Right lobe of liver (tissue), 6 donors: ENCODE data around the gene ZCCHC4. TPM values are rescaled to one million over a fixed set of nuclear protein-coding genes. Genes with fewer than 3 reads are reported as not detected.

Experiments
- ATAC-seq, 4 donors: fragments of 200-7000 bp; cut with Tn5 transposase; one replicate each; pipeline ENCODE4 v1.9.1; 2020; ENCODE audit warnings: mild to moderate bottlenecking in 4 of 4, moderate library complexity in 4 of 4
- DNase-seq, 3 donors: peaks; one replicate each; pipeline ENCODE4 v3.0.0-alpha.2; 2020
- H3K27ac ChIP-seq, 3 donors: fragments of 200-600 bp; one replicate each; pipeline ENCODE4 v1.8.0; 2022
- H3K27me3 ChIP-seq, 2 donors: fragments of 200-600 bp; one replicate each; pipeline ENCODE4 v1.8.0; 2022
- H3K36me3 ChIP-seq, 4 donors: fragments of 200-600 bp; sonication (generic) in 1 of 4; one replicate each; pipeline versions ENCODE4 v1.5.1 to v1.8.0; 2017 to 2022; ENCODE audit warnings: control low read depth in 1 of 4
- H3K4me1 ChIP-seq, 4 donors: fragments of 200-600 bp; sonication (generic) in 1 of 4; one replicate each; pipeline versions ENCODE4 v1.5.1 to v1.8.0; 2017 to 2022; ENCODE audit warnings: control low read depth in 1 of 4
- H3K4me3 ChIP-seq, 3 donors: fragments of 200-600 bp; one replicate each; pipeline ENCODE4 v1.8.0; 2022
- H3K9me3 ChIP-seq, 4 donors: fragments of 200-600 bp; sonication (generic) in 1 of 4; one replicate each; pipeline versions ENCODE4 v1.5.1 to v1.8.0; 2017 to 2022; ENCODE audit warnings: control low read depth in 1 of 4
- POLR2A ChIP-seq: fragments of 450-650 bp; IDR thresholded peaks from one replicate; pipeline ENCODE4 v1.6.1; 2017; ENCODE audit warnings: antibody characterized with exemption, mild to moderate bottlenecking
- WGBS: methylation state at CpG from one replicate; pipeline ENCODE4 v1.1.6; 2018; ENCODE audit warnings: low coverage, low lambda C conversion rate; ENCODE audit not compliant: insufficient coverage; ENCODE audit errors: missing lambda C conversion rate; 5-methylcytosine and 5-hydroxymethylcytosine counted together
- intact Hi-C, 2 donors: fragments of 100-400 bp; cut with DNase I; formaldehyde crosslinking; loops; one replicate each; pipeline versions ENCODE4 v1.11.2 to v1.14.1; 2022
- total RNA-seq, 6 experiments: library from RNA; depleted of rRNA in 2 of 6; stranded (reverse); fragments of >200 nt in 2 of 6; fragmentation: NEBNext Ultra II Directional in 3 of 6; extraction: Animal tissue kit (Norgen Biotek cat#: 25700) in 3 of 6; gene quantifications; one replicate each; pipeline versions ENCODE4 v1.1.0 to v1.2.4, GENCODE V29; 2016 to 2023
- TF ChIP-seq, protein P1 (sequence below), 4 donors: fragments of 200-600 bp in 3 of 4; fragments of 450-650 bp in 1 of 4; IDR thresholded peaks; one replicate each; pipeline versions ENCODE4 v1.5.1 to v1.8.0; 2016 to 2022; ENCODE audit warnings: antibody characterized with exemption in 4 of 4, mild to moderate bottlenecking in 2 of 4
- donor health status: DM: no; HTN: yes; CAD: no.
- donor health status: DM: no; HTN: no; CAD: no.
- donor health status: DM: no; HTN: no; CAD: no.
- donor health status: DM: no; HTN: yes; CAD: no.
- donor health status: DM: no; HTN: yes; CAD: no.

Gene ZCCHC4
- total RNA-seq, 6 experiments from 2014 or later, result 2.9 to 6.9 (median 3.9) TPM

DNA sequence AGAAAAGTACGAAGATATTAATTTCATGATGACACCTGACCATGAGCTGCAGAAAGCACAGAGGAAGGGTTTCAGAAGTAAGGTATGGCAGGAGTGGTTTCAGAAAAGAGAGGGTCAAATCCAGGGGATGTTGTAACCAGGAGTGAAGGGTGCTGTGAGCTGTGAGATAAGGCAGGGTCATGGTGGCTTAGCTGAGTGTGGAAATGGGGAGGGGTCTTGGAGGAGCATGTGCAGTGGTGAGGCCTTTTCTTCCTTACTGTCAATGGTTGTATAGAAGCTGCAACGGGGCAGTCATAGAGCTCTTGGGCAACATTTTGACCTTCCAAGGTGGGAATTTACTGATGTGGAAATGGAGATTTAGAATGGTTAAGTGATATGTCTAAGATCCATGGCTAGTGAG is 67.0 kb downstream of the ZCCHC4 start:
- ATAC-seq, result no peak
- 71% methylated on average over 1 of the region's 2 CpGs for WGBS

DNA sequence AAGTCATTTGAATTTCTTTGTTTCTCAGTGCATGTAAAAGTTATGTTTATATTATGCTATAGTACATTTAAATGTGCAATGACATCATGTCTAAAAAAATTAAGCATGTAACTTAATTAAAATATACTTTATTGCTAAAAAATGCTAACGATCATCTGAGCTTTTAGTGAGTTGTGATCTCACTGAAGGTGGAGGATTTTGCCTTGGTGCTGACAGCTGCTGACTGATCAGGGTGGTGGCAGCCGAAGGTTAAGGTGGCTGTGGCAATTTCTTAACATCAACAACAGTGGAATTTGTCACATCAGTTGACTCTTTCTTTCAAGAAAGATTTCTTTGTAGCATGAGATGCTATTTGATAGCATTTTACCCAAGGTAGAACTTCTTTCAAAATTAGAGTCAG is 71.1 kb downstream of the ZCCHC4 start:
- Histone ChIP-seq H3K36me3 (peaks cover 0 to 35% (median 3%) of the 10 kb centered on the region in 4 donors), H3K27me3 (no peaks in the 10 kb centered on the region), H3K4me3 (no peak overlapping the region), H3K27ac (no peak overlapping the region), H3K9me3 (no peaks in the 10 kb centered on the region), H3K4me1 (peaks cover 0 to 2% (median 0%) of the 10 kb centered on the region in 4 donors)
- DNase-seq, result no peak
- 78% methylated on average over 2 of the region's 2 CpGs for WGBS
- no peak for ATAC-seq
- no peak for TF ChIP-seq POLR2A
- TF ChIP-seq, protein P1, sequence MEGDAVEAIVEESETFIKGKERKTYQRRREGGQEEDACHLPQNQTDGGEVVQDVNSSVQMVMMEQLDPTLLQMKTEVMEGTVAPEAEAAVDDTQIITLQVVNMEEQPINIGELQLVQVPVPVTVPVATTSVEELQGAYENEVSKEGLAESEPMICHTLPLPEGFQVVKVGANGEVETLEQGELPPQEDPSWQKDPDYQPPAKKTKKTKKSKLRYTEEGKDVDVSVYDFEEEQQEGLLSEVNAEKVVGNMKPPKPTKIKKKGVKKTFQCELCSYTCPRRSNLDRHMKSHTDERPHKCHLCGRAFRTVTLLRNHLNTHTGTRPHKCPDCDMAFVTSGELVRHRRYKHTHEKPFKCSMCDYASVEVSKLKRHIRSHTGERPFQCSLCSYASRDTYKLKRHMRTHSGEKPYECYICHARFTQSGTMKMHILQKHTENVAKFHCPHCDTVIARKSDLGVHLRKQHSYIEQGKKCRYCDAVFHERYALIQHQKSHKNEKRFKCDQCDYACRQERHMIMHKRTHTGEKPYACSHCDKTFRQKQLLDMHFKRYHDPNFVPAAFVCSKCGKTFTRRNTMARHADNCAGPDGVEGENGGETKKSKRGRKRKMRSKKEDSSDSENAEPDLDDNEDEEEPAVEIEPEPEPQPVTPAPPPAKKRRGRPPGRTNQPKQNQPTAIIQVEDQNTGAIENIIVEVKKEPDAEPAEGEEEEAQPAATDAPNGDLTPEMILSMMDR (IDR thresholded peaks at IDR 0.05), result no peak
- intact Hi-C loops, result no loop called here

More for the DNA sequence above, 67.0 kb downstream of the ZCCHC4 start:
- H3K36me3 ChIP-seq, result peaks cover 0 to 30% (median 2%) of the 10 kb centered on the region in 4 donors
- no peak overlapping the region for H3K27ac ChIP-seq
- no peak for DNase-seq
- peaks cover 0 to 7% (median 0%) of the 10 kb centered on the region in 4 donors for H3K4me1 ChIP-seq
- H3K27me3 ChIP-seq, result no peaks in the 10 kb centered on the region
- H3K9me3 ChIP-seq, result no peaks in the 10 kb centered on the region
- H3K4me3 ChIP-seq, result no peak overlapping the region
- TF ChIP-seq POLR2A, result no peak
- TF ChIP-seq, protein P1 (IDR thresholded peaks at IDR 0.05), result no peak
- intact Hi-C loops, result no loop called here

DNA sequence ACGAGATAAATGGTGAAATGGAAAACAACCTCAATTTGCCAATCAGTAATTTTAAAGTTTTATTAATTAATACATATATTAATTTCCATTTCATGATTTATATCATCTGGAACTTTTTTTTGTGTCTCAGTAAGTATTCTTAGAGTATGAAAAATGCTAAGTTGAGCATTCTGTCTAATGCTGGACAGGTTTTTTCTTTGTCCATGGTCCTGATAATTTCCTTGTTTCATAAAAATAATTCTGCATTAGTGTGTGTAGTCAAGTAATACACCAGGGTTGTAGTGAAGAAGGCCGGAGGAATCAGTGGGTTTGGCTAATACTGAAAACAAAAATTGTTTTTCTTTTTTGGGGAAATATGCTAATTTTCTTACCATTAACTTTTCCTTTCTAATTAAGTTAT is 74.4 kb downstream of the ZCCHC4 start:
- H3K4me3 ChIP-seq, result no peak overlapping the region
- H3K27me3 ChIP-seq, result no peaks in the 10 kb centered on the region
- WGBS, result 93% methylated on average over 2 of the region's 2 CpGs
- no peaks in the 10 kb centered on the region for H3K9me3 ChIP-seq
- DNase-seq (no peak), ATAC-seq (no peak)
- H3K27ac ChIP-seq, result no peak overlapping the region
- TF ChIP-seq POLR2A, result no peak
- TF ChIP-seq, protein P1 (IDR thresholded peaks at IDR 0.05), result no peak
- H3K4me1 ChIP-seq, result no peaks in the 10 kb centered on the region
- intact Hi-C loops, result no loop called here
- H3K36me3 ChIP-seq, result peaks cover 0 to 51% (median 10%) of the 10 kb centered on the region in 4 donors

DNA sequence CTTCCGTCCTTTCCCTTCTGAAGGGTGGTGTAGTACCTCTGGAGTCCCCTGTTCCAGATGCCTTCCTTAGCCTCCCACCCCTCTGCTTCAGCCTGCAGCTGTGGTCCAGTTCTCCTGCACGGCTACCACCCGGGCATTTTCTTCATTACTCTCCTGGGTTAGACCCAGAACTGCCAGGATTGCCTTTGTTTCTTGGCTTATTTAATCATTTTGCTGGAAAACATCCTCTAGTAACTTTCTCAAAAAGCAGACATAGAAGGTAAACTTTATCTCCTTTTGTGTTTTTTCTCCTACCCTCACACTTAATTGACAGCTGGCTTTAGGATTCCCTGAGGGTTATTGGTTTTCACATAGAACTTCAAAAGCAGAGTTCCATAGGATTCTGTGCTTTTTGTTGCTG is 84.7 kb downstream of the ZCCHC4 start:
- H3K9me3 ChIP-seq, result no peaks in the 10 kb centered on the region
- H3K4me1 ChIP-seq, result no peaks in the 10 kb centered on the region
- H3K27ac ChIP-seq, result no peak overlapping the region
- no peaks in the 10 kb centered on the region for H3K27me3 ChIP-seq
- intact Hi-C loops, result no loop called here
- peaks cover 0 to 67% (median 17%) of the 10 kb centered on the region in 4 donors for H3K36me3 ChIP-seq
- DNase-seq, result no peak
- WGBS, result 88% methylated on average over 3 of the region's 3 CpGs
- no peak for ATAC-seq
- H3K4me3 ChIP-seq, result no peak overlapping the region
- TF ChIP-seq POLR2A, result no peak
- TF ChIP-seq, protein P1 (IDR thresholded peaks at IDR 0.05), result no peak

DNA sequence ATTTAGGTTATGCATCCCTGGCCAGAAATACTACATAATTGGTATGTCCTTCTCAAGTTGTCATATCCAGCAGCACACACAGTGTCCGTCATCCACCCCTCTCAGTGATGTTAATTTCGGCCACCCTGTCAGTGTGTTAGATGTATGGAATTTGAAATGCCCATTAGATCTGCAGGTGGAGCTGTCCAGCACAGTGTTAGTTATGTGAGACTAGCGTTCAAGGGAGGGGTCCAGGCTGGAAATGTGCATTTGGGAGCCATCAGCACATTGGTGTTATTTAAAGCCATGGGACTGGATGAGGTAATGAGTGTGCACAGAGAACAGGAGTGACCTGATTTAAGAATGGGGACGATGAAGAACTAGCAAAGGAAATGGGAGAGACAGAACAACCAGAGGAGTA is 86.9 kb downstream of the ZCCHC4 start:
- 98% methylated on average over 4 of the region's 4 CpGs for WGBS
- Histone ChIP-seq H3K36me3 (peaks cover 0 to 56% (median 14%) of the 10 kb centered on the region in 4 donors), H3K4me3 (no peak overlapping the region), H3K9me3 (no peaks in the 10 kb centered on the region), H3K27me3 (no peaks in the 10 kb centered on the region), H3K27ac (no peak overlapping the region), H3K4me1 (no peaks in the 10 kb centered on the region)
- no peak for TF ChIP-seq POLR2A
- TF ChIP-seq, protein P1 (IDR thresholded peaks at IDR 0.05), result no peak
- intact Hi-C loops, result no loop called here
- DNase-seq (no peak), ATAC-seq (no peak)
